ENCODE measurements around the gene GADD45B. TPM values are rescaled to one million over a fixed set of nuclear protein-coding genes. Genes with fewer than 3 reads are reported as not detected.

Gene GADD45B
- total and polyA plus RNA-seq, 2 of the 4 experiments (the other 2 are of a cell fraction) = 30.1 to 106 TPM

DNA sequence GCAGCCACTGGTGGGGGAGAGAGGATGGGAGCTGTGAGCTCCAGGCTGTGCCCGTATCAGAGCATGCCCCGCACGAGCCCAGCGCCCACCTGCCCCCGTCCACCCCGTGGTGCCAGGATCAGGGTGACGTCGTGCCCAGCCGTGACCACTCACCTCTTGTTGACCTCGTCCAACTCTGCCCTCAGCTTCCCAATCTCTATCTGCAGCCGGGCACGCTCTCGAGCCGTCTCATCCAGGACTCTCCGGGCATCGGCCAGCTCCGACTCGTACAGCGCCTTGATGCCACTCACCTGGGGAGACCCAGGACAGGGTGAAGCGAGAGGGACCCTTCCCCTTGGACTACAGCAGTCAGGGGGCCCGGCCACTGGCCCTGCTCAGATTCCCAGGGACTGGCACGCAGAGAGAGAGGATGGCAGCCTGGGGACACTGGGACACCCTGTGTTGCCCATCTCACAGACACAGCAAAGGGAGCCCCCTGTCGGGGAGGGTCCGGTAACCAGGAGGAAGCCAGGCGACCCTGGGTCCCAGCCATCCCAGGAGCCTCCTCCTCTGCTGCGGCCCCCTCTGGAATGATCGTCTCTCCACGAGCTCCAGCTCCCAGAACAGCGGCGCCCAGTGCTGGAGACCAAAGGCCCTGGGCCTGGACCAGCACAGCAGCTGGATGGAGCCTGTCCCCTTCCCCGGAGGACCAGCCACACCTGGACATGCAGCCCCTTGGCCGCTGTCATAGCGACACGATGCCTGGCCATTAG, 31.5 kb upstream of the GADD45B start:
- Histone ChIP-seq H3K56ac (ENCODE audit: extremely low read depth, insufficient read depth, low read length) (no peak overlapping the region), H4K20me1 (ENCODE audit: insufficient read depth, low read length) (peaks cover 61% of the 10 kb centered on the region), H2AK9ac (replicated peaks; ENCODE audit: low read depth, low read length, poor library complexity) (no peak overlapping the region), H3K79me1 (ENCODE audit: low read depth in 1 of 2, low read length in 2 of 2) (peaks cover 4 to 63% of the 10 kb centered on the region in 2 experiments; a peak in 3 of 4 replicates), H2BK20ac (ENCODE audit: low read depth, low read length) (no peak overlapping the region), H4K8ac (ENCODE audit: low read depth in 2 of 2, low read length in 2 of 2) (no peak overlapping the region), H3K9ac (ENCODE audit: low read depth, low read length) (no peak overlapping the region), H3K23ac (ENCODE audit: low read depth, low read length) (no peak overlapping the region), H4K5ac (ENCODE audit: low read depth, low read length) (no peak overlapping the region), H2AK5ac (ENCODE audit: low read depth, low read length) (no peak overlapping the region), H3K27me3 (ENCODE audit: control insufficient read depth, insufficient read depth, low read length) (no peaks in the 10 kb centered on the region), H4K91ac (ENCODE audit: insufficient read depth, low read depth, low read length) (no peak overlapping the region), H3K36me3 (ENCODE audit: control insufficient read depth, insufficient read depth, low read length) (peaks cover 26% of the 10 kb centered on the region), H3K4me1 (ENCODE audit: control insufficient read depth, insufficient read depth, low read length) (no peaks in the 10 kb centered on the region), H3K4me2 (ENCODE audit: low read depth, low read length) (no peak overlapping the region), H3K18ac (ENCODE audit: low read depth, low read length) (no peak overlapping the region), H2BK5ac (ENCODE audit: low read depth, low read length, poor library complexity, severe bottlenecking) (no peak overlapping the region), H3K4ac (ENCODE audit: low read depth, low read length) (no peak overlapping the region), H2BK120ac (ENCODE audit: low read depth, low read length) (no peak overlapping the region), H3K14ac (replicated peaks; ENCODE audit: low read depth, low read length) (no peak overlapping the region), H3K9me1 (ENCODE audit: insufficient read depth, low read length) (peaks cover 5% of the 10 kb centered on the region; the same call in 1 of the 2 replicates), H2BK15ac (ENCODE audit: low read depth, low read length) (no peak overlapping the region), H2AFZ (replicated peaks; ENCODE audit: low read length, poor library complexity) (no peak overlapping the region), H3K4me3 (ENCODE audit: insufficient read depth, low read depth, low read length) (no peak overlapping the region), H3K9me3 (ENCODE audit: control insufficient read depth, insufficient read depth, low read length) (no peaks in the 10 kb centered on the region), H3K27ac (ENCODE audit: insufficient read depth, low read length) (no peak overlapping the region)
- CTCF ChIA-PET = no interaction called here
- in situ Hi-C loops (cut with MboI; ENCODE audit: low sequenced_read_pairs) (no loop called here), dilution Hi-C loops (cut with HindIII; ENCODE audit: low sequenced_read_pairs, unreplicated experiment) (no loop called here), intact Hi-C loops (cut with micrococcal nuclease) (no loop called here)
- POLR2A ChIA-PET (ENCODE audit: unreplicated experiment) = no interaction called here
- no TSS peak for BruUV-seq (replicated peaks)
- DNase-seq (no peak), ATAC-seq (ENCODE audit: low read depth) (no peak)
- WGBS, 2 experiments (ENCODE audit: extremely low coverage in 2 of 2, insufficient read length in 1 of 2) = 89% methylated on average over 17 of the region's 34 CpGs; no CpG with 5 or more reads in 1 of the 2 experiments
- no peak for TF ChIP-seq RAD21 (IDR thresholded peaks at IDR 0.05; ENCODE audit: low read length)

Data from IMR-90 (cell line).